ENCODE results near the gene MRPL51. TPM values are rescaled to one million over a fixed set of nuclear protein-coding genes. Genes with fewer than 3 reads are reported as not detected.
"Not testable (repeated sequence)": the region's sequence is repeated elsewhere in the genome, so short reads cannot be mapped to it uniquely, and the experiment has no call there.

Gene MRPL51
- total and polyA plus RNA-seq, 2 experiments from 2014 or later, result 68.3 to 301 TPM

DNA sequence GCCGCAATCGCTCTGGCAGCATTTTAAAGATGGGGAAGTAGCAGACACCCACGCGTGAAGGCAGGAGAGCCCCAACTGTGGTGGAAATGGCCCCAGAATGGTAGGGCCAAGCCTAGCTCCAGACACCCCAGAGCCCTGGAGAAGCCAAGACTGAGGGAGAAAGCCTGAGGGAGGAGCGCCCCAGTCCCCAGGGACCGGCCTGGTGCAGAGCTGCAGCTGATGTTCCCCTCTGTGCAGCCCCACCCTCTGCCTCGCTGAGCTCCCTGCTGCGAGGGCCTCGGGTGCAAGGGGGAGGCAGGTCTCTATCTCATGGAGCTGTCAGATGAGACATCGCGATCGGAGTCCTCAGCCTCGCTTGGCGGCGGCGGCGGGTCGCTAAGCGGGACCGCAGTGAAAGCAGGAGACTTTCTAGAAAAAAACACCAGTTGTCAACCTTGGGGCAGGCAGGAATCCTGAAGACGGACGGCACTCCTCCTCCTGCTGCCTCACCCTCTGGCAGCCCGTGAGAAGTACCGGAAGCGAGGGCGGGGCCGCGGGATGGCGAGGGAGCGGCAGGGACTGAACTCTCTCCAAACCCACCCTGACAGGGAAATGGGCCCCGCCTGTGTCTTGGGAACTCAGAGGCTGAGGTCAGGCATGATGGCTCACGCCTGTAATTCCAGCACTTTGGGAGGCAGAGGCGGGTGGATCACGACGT, 47.3 kb upstream of the MRPL51 start:
- H3K4me1 ChIP-seq (ENCODE audit: insufficient read depth), result peaks cover 34% of the 10 kb centered on the region
- in situ Hi-C loops (cut with MboI), result no loop called here
- no peak overlapping the region for H2AFZ ChIP-seq
- H3K9me2 ChIP-seq (ENCODE audit: insufficient read depth), result no peaks in the 10 kb centered on the region
- WGBS, 2 experiments (ENCODE audit: low coverage in 1 of 2, low lambda C conversion rate in 2 of 2, missing lambda C conversion rate in 2 of 2), result 8 to 11% methylated on average over 34 to 35 of the region's 35 CpGs
- H3K79me2 ChIP-seq (ENCODE audit: insufficient read depth), result peaks cover 74% of the 10 kb centered on the region
- no peaks in the 10 kb centered on the region for H3K9me3 ChIP-seq (ENCODE audit: low read depth)
- peak overlapping the region; percentile 47 for H3K4me3 ChIP-seq
- H3K36me3 ChIP-seq (ENCODE audit: low read depth), result peaks cover 30% of the 10 kb centered on the region
- peak overlapping the region; percentile 96 for H3K27ac ChIP-seq
- peaks cover 13% of the 10 kb centered on the region for H4K20me1 ChIP-seq (ENCODE audit: insufficient read depth)
- TF ChIP-seq EZH2phosphoT487 (IDR thresholded peaks at IDR 0.05; ENCODE audit: insufficient read depth, low read depth) (no peak), EZH2 (IDR thresholded peaks at IDR 0.05; ENCODE audit: insufficient read depth, poor library complexity, severe bottlenecking) (no peak)
- peak overlapping the region; percentile 76 for H3K4me2 ChIP-seq (ENCODE audit: unreplicated experiment)
- peak; percentile 99 for DNase-seq
- peak overlapping the region; percentile 68 for H3K9ac ChIP-seq
- H3K27me3 ChIP-seq (replicated peaks; ENCODE audit: insufficient read depth), result no peaks in the 10 kb centered on the region
- H3F3A ChIP-seq (ENCODE audit: insufficient read depth), result peaks cover 72% of the 10 kb centered on the region

DNA sequence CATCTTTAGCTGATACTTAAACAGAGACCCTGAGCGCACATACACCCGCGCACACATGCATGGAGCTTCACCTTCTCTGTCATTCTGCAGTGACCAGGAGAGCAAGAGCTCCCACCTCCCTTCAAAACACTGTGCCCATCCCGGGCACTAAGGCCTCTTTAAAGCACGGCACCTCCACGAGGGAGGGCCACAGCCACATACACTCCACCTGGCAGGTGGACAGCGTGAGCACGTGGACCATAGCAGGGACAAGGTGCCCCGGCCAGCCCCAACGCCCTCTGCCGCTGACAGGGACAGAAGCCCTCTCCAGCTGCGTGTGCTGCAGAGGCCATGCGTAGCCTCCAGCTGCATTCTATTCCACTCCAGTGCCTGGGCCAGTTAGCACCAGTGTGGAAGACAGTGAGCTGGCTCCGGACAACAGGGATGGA, 46.7 kb upstream of the MRPL51 start:
- H3K4me1 ChIP-seq (ENCODE audit: insufficient read depth), result peaks cover 34% of the 10 kb centered on the region
- peaks cover 74% of the 10 kb centered on the region for H3F3A ChIP-seq (ENCODE audit: insufficient read depth)
- WGBS, 2 experiments (ENCODE audit: low coverage in 1 of 2, low lambda C conversion rate in 2 of 2, missing lambda C conversion rate in 2 of 2), result 84% methylated on average over 14 of the region's 14 CpGs
- H3K4me3 ChIP-seq, result no peak overlapping the region
- peak overlapping the region; percentile 96 for H3K27ac ChIP-seq
- no peak overlapping the region for H2AFZ ChIP-seq
- H3K9me2 ChIP-seq (ENCODE audit: insufficient read depth), result no peaks in the 10 kb centered on the region
- H3K79me2 ChIP-seq (ENCODE audit: insufficient read depth), result peaks cover 75% of the 10 kb centered on the region
- no peaks in the 10 kb centered on the region for H3K9me3 ChIP-seq (ENCODE audit: low read depth)
- peaks cover 13% of the 10 kb centered on the region for H4K20me1 ChIP-seq (ENCODE audit: insufficient read depth)
- H3K4me2 ChIP-seq (ENCODE audit: unreplicated experiment), result peak overlapping the region; percentile 76
- H3K27me3 ChIP-seq (replicated peaks; ENCODE audit: insufficient read depth), result no peaks in the 10 kb centered on the region
- H3K36me3 ChIP-seq (ENCODE audit: low read depth), result peaks cover 30% of the 10 kb centered on the region
- no peak for TF ChIP-seq EZH2phosphoT487 (IDR thresholded peaks at IDR 0.05; ENCODE audit: insufficient read depth, low read depth)
- TF ChIP-seq EZH2 (IDR thresholded peaks at IDR 0.05; ENCODE audit: insufficient read depth, poor library complexity, severe bottlenecking), result no peak
- H3K9ac ChIP-seq, result peak overlapping the region; percentile 68
- in situ Hi-C loops (cut with MboI), result no loop called here
- peak; percentile 38 for DNase-seq

DNA sequence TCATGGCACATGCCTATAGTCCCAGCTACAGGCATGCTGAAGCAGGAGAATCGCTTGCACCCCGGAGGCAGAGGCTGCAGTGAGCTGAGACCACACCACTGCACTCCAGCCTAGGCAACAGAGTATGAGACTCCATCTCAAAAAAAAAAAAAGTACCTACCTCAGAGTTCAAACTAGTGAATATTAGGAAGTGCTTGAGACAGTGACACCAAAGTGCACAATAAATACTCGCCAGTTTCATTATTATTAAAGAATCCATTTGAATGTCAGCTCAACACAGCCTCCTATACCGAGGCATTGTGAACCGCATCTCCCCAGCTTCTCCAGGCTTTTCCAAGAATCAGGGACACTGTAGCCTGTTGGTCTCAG, 46.2 kb upstream of the MRPL51 start:
- no peak overlapping the region for H3K4me2 ChIP-seq (ENCODE audit: unreplicated experiment)
- H3K79me2 ChIP-seq (ENCODE audit: insufficient read depth), result peaks cover 75% of the 10 kb centered on the region
- H3K4me1 ChIP-seq (ENCODE audit: insufficient read depth), result peaks cover 34% of the 10 kb centered on the region
- peaks cover 74% of the 10 kb centered on the region for H3F3A ChIP-seq (ENCODE audit: insufficient read depth)
- H4K20me1 ChIP-seq (ENCODE audit: insufficient read depth), result peaks cover 13% of the 10 kb centered on the region
- in situ Hi-C loops (cut with MboI), result no loop called here
- peaks cover 30% of the 10 kb centered on the region for H3K36me3 ChIP-seq (ENCODE audit: low read depth)
- 70 to 71% methylated on average over 5 of the region's 5 CpGs for WGBS, 2 experiments (ENCODE audit: low coverage in 1 of 2, low lambda C conversion rate in 2 of 2, missing lambda C conversion rate in 2 of 2)
- no peaks in the 10 kb centered on the region for H3K27me3 ChIP-seq (replicated peaks; ENCODE audit: insufficient read depth)
- peak overlapping the region; percentile 96; the same call in 1 of the 2 replicates for H3K9ac ChIP-seq
- H3K9me2 ChIP-seq (ENCODE audit: insufficient read depth), result no peaks in the 10 kb centered on the region
- TF ChIP-seq EZH2 (IDR thresholded peaks at IDR 0.05; ENCODE audit: insufficient read depth, poor library complexity, severe bottlenecking) (no peak), EZH2phosphoT487 (IDR thresholded peaks at IDR 0.05; ENCODE audit: insufficient read depth, low read depth) (no peak)
- peak; percentile 24 for DNase-seq
- no peak overlapping the region for H2AFZ ChIP-seq
- no peaks in the 10 kb centered on the region for H3K9me3 ChIP-seq (ENCODE audit: low read depth)
- peak overlapping the region; percentile 96 for H3K27ac ChIP-seq
- H3K4me3 ChIP-seq, result no peak overlapping the region

DNA sequence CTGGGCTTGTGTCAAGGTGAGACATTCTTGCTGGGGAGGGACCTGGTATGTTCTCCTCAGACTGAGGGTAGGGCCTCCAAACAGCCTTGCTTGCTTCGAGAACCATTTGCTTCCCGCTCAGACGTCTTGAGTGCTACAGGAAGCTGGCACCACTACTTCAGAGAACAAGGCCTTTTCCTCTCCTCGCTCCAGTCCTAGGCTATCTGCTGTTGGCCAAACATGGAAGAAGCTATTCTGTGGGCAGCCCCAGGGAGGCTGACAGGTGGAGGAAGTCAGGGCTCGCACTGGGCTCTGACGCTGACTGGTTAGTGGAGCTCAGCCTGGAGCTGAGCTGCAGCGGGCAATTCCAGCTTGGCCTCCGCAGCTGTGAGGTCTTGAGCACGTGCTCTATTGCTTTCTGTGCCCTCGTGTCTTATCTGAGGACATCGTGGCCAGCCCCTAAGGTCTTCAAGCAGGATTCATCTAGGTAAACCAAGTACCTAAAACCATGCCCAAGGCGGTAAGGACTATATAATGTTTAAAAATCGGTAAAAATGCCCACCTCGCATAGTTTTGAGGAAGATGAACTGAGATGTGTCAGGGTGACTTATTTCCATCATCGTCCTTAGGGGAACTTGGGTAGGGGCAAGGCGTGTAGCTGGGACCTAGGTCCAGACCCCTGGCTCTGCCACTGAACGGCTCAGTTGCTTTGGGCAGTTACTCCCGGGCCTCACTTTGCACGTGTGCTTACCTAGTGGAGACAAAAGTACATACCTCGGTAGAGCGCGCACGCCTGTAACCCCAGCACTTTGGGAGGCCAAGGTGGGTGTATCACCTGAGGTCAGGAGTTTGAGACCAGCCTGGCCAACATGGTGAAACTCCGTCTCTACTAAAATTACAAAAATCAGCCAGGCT, 45.6 kb upstream of the MRPL51 start:
- no peaks in the 10 kb centered on the region for H3K27me3 ChIP-seq (replicated peaks; ENCODE audit: insufficient read depth)
- 61 to 65% methylated on average over 24 of the region's 24 CpGs for WGBS, 2 experiments (ENCODE audit: low coverage in 1 of 2, low lambda C conversion rate in 2 of 2, missing lambda C conversion rate in 2 of 2)
- no peak overlapping the region for H2AFZ ChIP-seq
- peaks cover 74% of the 10 kb centered on the region for H3F3A ChIP-seq (ENCODE audit: insufficient read depth)
- peak; percentile 50 for DNase-seq
- peaks cover 34% of the 10 kb centered on the region for H3K4me1 ChIP-seq (ENCODE audit: insufficient read depth)
- in situ Hi-C loops (cut with MboI), result no loop called here
- H3K4me3 ChIP-seq, result peak overlapping the region; percentile 96; the same call in 1 of the 2 replicates
- peak overlapping the region; percentile 44 for H3K4me2 ChIP-seq (ENCODE audit: unreplicated experiment)
- peaks cover 13% of the 10 kb centered on the region for H4K20me1 ChIP-seq (ENCODE audit: insufficient read depth)
- peaks cover 30% of the 10 kb centered on the region for H3K36me3 ChIP-seq (ENCODE audit: low read depth)
- peak overlapping the region; percentile 96 for H3K9ac ChIP-seq
- H3K9me2 ChIP-seq (ENCODE audit: insufficient read depth), result no peaks in the 10 kb centered on the region
- no peaks in the 10 kb centered on the region for H3K9me3 ChIP-seq (ENCODE audit: low read depth)
- H3K79me2 ChIP-seq (ENCODE audit: insufficient read depth), result peaks cover 69% of the 10 kb centered on the region
- TF ChIP-seq EZH2phosphoT487 (IDR thresholded peaks at IDR 0.05; ENCODE audit: insufficient read depth, low read depth), result no peak
- no peak for TF ChIP-seq EZH2 (IDR thresholded peaks at IDR 0.05; ENCODE audit: insufficient read depth, poor library complexity, severe bottlenecking)
- H3K27ac ChIP-seq, result peak overlapping the region; percentile 96

DNA sequence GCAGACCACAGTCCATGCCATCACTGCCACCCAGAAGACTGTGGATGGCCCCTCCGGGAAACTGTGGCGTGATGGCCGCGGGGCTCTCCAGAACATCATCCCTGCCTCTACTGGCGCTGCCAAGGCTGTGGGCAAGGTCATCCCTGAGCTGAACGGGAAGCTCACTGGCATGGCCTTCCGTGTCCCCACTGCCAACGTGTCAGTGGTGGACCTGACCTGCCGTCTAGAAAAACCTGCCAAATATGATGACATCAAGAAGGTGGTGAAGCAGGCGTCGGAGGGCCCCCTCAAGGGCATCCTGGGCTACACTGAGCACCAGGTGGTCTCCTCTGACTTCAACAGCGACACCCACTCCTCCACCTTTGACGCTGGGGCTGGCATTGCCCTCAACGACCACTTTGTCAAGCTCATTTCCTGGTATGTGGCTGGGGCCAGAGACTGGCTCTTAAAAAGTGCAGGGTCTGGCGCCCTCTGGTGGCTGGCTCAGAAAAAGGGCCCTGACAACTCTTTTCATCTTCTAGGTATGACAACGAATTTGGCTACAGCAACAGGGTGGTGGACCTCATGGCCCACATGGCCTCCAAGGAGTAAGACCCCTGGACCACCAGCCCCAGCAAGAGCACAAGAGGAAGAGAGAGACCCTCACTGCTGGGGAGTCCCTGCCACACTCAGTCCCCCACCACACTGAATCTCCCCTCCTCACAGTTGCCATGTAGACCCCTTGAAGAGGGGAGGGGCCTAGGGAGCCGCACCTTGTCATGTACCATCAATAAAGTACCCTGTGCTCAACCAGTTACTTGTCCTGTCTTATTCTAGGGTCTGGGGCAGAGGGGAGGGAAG, 44.7 kb upstream of the MRPL51 start:
- H3K9me2 ChIP-seq (ENCODE audit: insufficient read depth); in situ Hi-C loops (cut with MboI): not testable (repeated sequence)

More for the DNA sequence above, 44.7 kb upstream of the MRPL51 start:
- DNase-seq, result peak; percentile 82
- Histone ChIP-seq H3F3A (ENCODE audit: insufficient read depth) (peaks cover 79% of the 10 kb centered on the region), H3K9ac (peak overlapping the region; percentile 96), H3K79me2 (ENCODE audit: insufficient read depth) (peaks cover 60% of the 10 kb centered on the region), H3K4me1 (ENCODE audit: insufficient read depth) (peaks cover 36% of the 10 kb centered on the region), H3K4me2 (ENCODE audit: unreplicated experiment) (peak overlapping the region; percentile 95), H3K27ac (peak overlapping the region; percentile 96), H4K20me1 (ENCODE audit: insufficient read depth) (peaks cover 13% of the 10 kb centered on the region), H3K4me3 (peak overlapping the region; percentile 96), H3K36me3 (ENCODE audit: low read depth) (peaks cover 30% of the 10 kb centered on the region)
- 29 to 35% methylated on average over 17 of the region's 17 CpGs for WGBS, 2 experiments (ENCODE audit: low coverage in 1 of 2, low lambda C conversion rate in 2 of 2, missing lambda C conversion rate in 2 of 2)
- not testable (repeated sequence) for H3K9me3 ChIP-seq (ENCODE audit: low read depth); H3K27me3 ChIP-seq (replicated peaks; ENCODE audit: insufficient read depth); H2AFZ ChIP-seq
